GM12874 (cell line): Measurements from ENCODE around the gene CYP39A1.

ENCODE experiments used
- CTCF ChIP-seq: IDR thresholded peaks from 2 replicates; pipeline ENCODE4 v1.5.1; 2011; ENCODE audit warnings: low read depth, mild to moderate bottlenecking, control low read depth, low read length, moderate library complexity; ENCODE audit not compliant: insufficient read depth

CYP39A1 gene

GRCh38 chr6:46528961-46529750 lies 123.5 kb downstream of the CYP39A1 start:
- TF ChIP-seq CTCF, result no peak

GRCh38 chr6:46526607-46527006 lies 126.0 kb downstream of the CYP39A1 start:
- TF ChIP-seq CTCF, result no peak

GRCh38 chr6:46525583-46525982 lies 127.0 kb downstream of the CYP39A1 start:
- TF ChIP-seq CTCF, result no peak

- no peak for TF ChIP-seq CTCF
Observed at GRCh38 chr6:46521464-46521971, 131.1 kb downstream of the CYP39A1 start.

- no peak for TF ChIP-seq CTCF
Observed at GRCh38 chr6:46517202-46517601, 135.4 kb downstream of the CYP39A1 start.

GRCh38 chr6:46513533-46513932 lies 139.1 kb downstream of the CYP39A1 start:
- TF ChIP-seq CTCF, result no peak

- no peak for TF ChIP-seq CTCF
Observed at GRCh38 chr6:46511320-46511719, 141.3 kb downstream of the CYP39A1 start.
